ENCODE results near the gene HDAC8. TPM values are rescaled to one million over a fixed set of nuclear protein-coding genes. Genes with fewer than 3 reads are reported as not detected.
"Not testable (repeated sequence)": the region's sequence is repeated elsewhere in the genome, so short reads cannot be mapped to it uniquely, and the experiment has no call there.

Gene HDAC8
- total RNA-seq, 1 experiment from 2014 or later: 16.7 TPM

DNA sequence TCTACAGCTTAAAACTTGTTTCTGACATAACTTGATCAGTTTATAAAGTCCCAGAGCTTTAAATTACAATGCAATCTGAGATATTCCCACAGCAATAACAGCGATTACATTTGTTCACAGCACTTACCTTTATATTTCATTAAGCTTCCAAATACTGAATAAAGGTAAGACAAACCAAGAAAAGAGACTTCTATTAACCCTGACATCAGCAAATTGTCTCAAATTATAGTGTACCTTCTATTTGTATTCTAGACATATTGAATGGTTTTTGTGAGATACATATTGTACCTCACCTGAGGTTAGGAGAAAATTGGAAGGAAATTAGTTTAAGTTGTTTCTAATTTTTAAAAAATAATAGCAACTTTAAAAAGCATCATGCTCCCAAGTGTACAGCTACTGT is 111.9 kb downstream of the HDAC8 start:
- Histone ChIP-seq H3K36me3 (replicated peaks; ENCODE audit: control insufficient read depth, insufficient read depth, low read length) (no peaks in the 10 kb centered on the region), H3K4me3 (ENCODE audit: insufficient read depth, low read depth, low read length) (no peak overlapping the region), H3K27me3 (ENCODE audit: control insufficient read depth, insufficient read depth, low read length) (no peaks in the 10 kb centered on the region)
- DNase-seq: no peak

DNA sequence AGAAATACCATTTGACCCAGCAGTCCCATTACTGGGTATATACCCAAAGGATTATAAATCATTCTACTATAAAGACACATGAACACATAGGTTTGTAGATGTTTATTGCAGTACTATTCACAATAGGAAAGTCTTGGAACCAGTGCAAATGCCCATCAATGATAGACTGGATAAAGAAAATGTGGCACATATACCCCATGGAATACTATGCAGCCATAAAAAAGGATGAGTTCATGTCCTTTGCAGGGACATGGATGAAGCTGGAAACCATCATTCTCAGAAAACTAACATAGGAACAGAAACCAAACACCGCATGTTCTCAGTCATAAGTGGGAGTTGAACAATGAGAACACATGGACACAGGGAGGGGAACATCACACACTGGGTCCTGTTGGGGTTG is 123.6 kb downstream of the HDAC8 start:
- not testable (repeated sequence) for DNase-seq; H3K4me3 ChIP-seq (ENCODE audit: insufficient read depth, low read depth, low read length)

DNA sequence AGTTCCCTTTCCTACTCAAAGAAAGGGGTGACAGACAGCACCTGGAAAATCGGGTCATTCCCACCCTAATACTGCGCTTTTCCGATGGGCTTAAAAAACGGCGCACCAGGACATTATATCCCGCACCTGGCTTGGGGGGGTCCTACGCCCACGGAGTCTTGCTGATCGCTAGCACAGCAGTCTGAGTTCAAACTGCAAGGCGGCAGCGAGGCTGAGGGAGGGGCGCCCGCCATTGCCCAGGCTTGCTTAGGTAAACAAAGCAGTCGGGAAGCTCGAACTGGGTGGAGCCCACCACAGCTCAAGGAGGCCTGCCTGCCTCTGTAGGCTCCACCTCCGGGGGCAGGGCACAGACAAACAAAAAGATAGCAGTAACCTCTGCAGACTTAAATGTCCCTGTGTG is 131.9 kb downstream of the HDAC8 start:
- not testable (repeated sequence) for H3K36me3 ChIP-seq (replicated peaks; ENCODE audit: control insufficient read depth, insufficient read depth, low read length); DNase-seq; H3K4me3 ChIP-seq (ENCODE audit: insufficient read depth, low read depth, low read length); H3K27me3 ChIP-seq (ENCODE audit: control insufficient read depth, insufficient read depth, low read length)

More for the DNA sequence above, 123.6 kb downstream of the HDAC8 start:
- H3K36me3 ChIP-seq (replicated peaks; ENCODE audit: control insufficient read depth, insufficient read depth, low read length); H3K27me3 ChIP-seq (ENCODE audit: control insufficient read depth, insufficient read depth, low read length): not testable (repeated sequence)

DNA sequence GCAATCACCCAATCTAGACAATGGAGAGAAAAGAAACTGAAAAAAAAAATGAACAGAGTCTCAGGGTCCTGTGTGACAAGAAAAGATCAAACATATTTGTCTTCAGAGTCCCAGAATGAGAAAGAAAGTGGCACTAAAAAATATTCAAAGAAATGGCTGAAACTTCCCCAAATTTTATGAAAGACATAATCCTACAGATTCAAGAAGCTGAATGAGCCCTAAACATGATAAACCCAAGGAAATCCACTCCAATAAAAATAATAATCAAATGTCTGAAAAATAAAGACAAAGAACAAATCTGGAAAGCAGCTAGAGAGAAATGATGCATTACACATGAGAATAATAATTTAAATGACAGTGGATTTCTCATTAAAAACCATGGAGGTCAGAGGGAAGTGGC is 136.6 kb downstream of the HDAC8 start:
- no peak for DNase-seq
- no peak overlapping the region for H3K4me3 ChIP-seq (ENCODE audit: insufficient read depth, low read depth, low read length)
- no peaks in the 10 kb centered on the region for H3K27me3 ChIP-seq (ENCODE audit: control insufficient read depth, insufficient read depth, low read length)
- H3K36me3 ChIP-seq (replicated peaks; ENCODE audit: control insufficient read depth, insufficient read depth, low read length): no peaks in the 10 kb centered on the region

DNA sequence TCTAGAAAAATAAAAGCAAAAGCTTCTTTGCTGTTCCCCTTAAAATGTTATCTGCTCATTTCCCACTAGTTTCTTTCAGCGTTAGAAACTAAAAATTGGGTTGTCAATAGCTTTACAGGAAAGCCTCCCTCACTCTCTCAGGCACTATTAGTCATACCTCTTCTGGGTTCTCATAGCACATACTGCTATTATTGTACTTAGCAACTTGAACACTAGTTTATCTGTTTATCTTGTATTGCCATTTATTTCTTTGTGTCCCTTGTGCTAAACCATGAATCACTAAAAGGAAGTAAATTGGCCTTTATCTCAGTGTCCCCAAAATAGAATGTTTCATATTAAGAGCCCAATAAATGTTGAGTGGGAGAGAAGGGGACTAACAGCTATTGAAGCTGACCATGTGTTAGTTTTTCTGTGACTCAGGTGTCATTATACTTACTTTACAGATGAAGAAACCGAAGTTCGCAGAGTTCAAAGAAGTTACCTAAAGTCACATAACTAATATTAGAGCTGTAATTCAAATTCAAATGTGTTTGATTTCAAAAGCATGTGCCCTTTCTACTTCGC is 142.2 kb downstream of the HDAC8 start:
- DNase-seq: no peak
- H3K4me3 ChIP-seq (ENCODE audit: insufficient read depth, low read depth, low read length): no peak overlapping the region

DNA sequence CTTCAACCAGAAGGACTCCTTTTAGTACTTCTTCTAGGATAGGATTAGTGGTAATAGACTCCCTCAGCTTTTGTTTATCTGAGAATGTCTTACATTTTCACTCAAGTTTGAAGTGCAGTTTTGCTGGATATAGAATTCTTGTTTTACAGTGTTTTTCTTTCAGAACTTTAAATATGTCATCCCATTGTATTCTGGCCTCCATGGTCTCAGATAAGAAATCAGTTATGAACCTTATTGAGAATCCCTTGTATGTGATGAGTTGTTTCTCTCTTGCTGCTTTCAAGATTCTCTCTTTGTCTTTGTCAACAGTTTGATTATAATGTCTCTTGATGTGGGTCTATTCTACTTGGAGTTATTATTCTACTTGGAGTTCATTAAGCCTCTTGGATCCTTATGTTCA is 150.8 kb downstream of the HDAC8 start:
- Histone ChIP-seq H3K36me3 (replicated peaks; ENCODE audit: control insufficient read depth, insufficient read depth, low read length) (no peaks in the 10 kb centered on the region), H3K4me3 (ENCODE audit: insufficient read depth, low read depth, low read length) (no peak overlapping the region), H3K27me3 (ENCODE audit: control insufficient read depth, insufficient read depth, low read length) (no peaks in the 10 kb centered on the region)
- DNase-seq: no peak

More for the DNA sequence above, 142.2 kb downstream of the HDAC8 start:
- Histone ChIP-seq H3K27me3 (ENCODE audit: control insufficient read depth, insufficient read depth, low read length) (no peaks in the 10 kb centered on the region), H3K36me3 (replicated peaks; ENCODE audit: control insufficient read depth, insufficient read depth, low read length) (no peaks in the 10 kb centered on the region)

DNA sequence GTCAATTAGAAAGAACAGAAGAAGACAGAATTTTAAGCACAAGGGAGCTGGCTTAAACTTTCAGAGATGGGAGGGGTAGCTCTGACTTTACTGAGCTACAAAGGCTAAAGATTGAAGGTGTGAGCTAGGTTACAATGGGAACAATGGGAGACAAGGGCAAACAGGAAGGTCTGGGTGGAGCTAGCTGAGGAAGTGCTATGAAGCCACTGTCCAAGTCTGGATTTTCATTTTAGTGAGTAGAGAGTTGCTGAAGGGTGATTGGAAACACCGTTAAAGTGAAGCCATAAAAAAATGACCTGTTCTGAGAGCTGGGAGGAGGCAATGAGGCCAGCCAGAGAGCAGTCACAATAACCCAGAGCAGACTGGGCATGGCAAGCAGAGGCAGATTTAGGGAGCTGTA is 162.7 kb downstream of the HDAC8 start:
- DNase-seq: no peak
- Histone ChIP-seq H3K27me3 (ENCODE audit: control insufficient read depth, insufficient read depth, low read length) (no peaks in the 10 kb centered on the region), H3K4me3 (ENCODE audit: insufficient read depth, low read depth, low read length) (no peak overlapping the region), H3K36me3 (replicated peaks; ENCODE audit: control insufficient read depth, insufficient read depth, low read length) (no peaks in the 10 kb centered on the region)

DNA sequence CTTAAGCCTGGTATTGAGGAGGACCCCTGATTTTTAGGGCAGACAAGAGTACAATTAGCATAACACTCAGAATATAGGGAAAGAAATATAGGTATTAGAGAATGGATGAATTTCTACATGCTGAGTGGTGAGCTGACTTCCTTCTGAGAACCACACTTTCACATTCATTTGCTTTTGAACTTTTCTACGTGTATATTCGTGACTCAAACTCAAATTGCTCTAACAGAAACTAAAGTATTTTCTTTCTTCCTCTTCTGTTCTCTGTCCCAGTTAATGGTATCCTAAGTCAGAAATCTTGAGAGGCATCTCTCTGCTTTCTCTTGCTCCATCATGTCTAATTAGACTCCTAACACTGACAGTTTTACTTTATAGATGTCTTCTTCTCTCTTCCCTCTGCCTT is 163.8 kb downstream of the HDAC8 start:
- H3K4me3 ChIP-seq (ENCODE audit: insufficient read depth, low read depth, low read length): no peak overlapping the region
- no peaks in the 10 kb centered on the region for H3K27me3 ChIP-seq (ENCODE audit: control insufficient read depth, insufficient read depth, low read length)

DNA sequence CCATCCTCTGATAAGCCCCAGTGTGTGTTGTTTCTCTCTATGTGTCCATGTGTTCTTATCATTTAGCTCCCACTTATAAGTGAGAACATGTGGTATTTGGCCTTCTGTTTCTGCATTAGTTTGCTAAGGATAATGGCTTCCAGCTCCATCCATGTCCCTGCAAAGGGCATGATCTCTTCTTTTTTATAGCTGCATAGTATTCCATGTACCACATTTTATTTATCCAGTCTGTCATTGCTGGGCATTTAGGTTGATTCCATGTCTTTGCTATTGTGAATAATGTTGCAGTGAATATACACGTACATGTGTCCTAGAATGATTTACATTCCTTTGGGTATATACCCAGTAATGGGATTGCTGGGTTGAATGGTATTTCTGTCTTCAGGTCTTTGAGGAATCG is 167.5 kb downstream of the HDAC8 start:
- not testable (repeated sequence) for DNase-seq; H3K4me3 ChIP-seq (ENCODE audit: insufficient read depth, low read depth, low read length); H3K36me3 ChIP-seq (replicated peaks; ENCODE audit: control insufficient read depth, insufficient read depth, low read length); H3K27me3 ChIP-seq (ENCODE audit: control insufficient read depth, insufficient read depth, low read length)

More for the DNA sequence above, 163.8 kb downstream of the HDAC8 start:
- no peak for DNase-seq
- no peaks in the 10 kb centered on the region for H3K36me3 ChIP-seq (replicated peaks; ENCODE audit: control insufficient read depth, insufficient read depth, low read length)

DNA sequence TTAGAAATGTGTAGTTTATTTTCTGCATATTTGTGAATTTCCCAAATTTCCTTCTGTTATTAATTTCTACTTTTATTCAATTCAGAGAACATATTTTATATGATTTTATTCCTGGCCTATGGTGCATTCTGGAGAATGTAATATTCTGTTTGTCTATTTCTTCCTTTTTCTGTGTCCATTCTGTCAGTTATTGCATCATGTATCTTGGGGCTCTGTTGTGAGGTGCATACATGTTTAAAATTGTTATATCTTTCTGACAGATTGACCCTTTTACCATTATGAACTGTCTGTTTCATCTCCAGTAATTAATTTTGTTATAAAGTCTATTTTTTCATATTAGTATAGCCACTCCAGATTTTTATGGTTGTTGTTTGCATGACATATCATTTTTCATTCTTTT is 170.0 kb downstream of the HDAC8 start:
- no peak for DNase-seq
- no peak overlapping the region for H3K4me3 ChIP-seq (ENCODE audit: insufficient read depth, low read depth, low read length)
- H3K27me3 ChIP-seq (ENCODE audit: control insufficient read depth, insufficient read depth, low read length): no peaks in the 10 kb centered on the region
- H3K36me3 ChIP-seq (replicated peaks; ENCODE audit: control insufficient read depth, insufficient read depth, low read length): no peaks in the 10 kb centered on the region

DNA sequence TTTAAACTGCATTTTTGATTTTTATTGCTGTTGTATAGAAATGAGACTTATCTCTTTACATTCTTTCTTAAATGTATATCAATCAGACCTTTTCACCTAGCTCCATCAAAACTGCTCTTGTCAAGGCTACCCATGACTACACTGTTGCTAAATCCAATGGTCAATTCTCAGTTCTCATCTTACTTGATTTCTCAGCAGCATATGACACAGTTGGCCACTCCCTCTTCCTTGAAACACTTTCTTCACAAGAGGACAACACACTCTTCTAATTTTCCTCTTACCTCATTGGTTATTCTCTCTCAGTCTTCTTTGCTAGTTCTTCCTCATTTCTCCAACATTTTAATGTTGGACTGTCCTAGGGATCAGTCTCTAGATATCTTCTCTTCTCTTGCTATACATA is 172.8 kb downstream of the HDAC8 start:
- DNase-seq: no peak
- no peaks in the 10 kb centered on the region for H3K27me3 ChIP-seq (ENCODE audit: control insufficient read depth, insufficient read depth, low read length)
- no peaks in the 10 kb centered on the region for H3K36me3 ChIP-seq (replicated peaks; ENCODE audit: control insufficient read depth, insufficient read depth, low read length)
- H3K4me3 ChIP-seq (ENCODE audit: insufficient read depth, low read depth, low read length): no peak overlapping the region

DNA sequence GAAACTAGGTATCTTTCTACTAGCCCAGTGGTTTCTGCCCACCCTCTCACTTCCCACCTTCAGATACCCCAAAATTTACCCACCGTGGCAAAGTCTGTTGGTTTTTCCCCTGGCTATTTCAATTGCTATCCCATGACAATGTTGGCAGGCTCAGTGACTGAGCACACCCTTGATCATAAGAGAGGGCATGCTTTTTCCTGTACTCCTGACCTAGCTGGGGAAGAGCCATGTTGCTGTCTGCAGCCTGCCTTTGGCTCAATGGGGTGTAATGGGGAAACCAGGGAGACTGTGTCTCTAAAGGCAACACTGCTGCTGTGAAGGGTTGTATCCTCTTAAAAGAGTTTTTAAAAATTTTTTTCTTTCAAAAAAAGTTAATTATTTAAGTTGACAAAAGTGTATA is 176.5 kb downstream of the HDAC8 start:
- H3K4me3 ChIP-seq (ENCODE audit: insufficient read depth, low read depth, low read length): no peak overlapping the region
- H3K36me3 ChIP-seq (replicated peaks; ENCODE audit: control insufficient read depth, insufficient read depth, low read length): no peaks in the 10 kb centered on the region
- no peaks in the 10 kb centered on the region for H3K27me3 ChIP-seq (ENCODE audit: control insufficient read depth, insufficient read depth, low read length)
- no peak for DNase-seq

DNA sequence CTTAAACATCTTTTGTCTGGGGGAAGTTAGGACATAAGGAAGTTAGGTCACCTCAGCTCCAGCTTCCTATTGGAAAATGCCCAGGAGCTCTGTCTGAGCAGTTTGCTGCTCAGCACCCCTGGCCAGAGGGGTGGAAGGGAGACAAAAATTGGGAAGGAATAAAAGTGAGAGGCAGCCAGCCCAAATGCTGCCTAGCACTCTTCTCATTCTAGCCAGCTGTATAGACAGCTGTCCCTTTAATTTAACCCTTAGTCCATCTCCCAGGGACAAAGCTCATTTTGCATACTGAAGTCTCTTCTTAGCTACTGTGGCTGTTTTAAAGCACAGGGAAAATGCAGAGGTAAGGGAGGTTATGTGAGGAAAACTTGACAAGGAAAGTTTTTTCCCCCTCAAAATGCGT is 177.4 kb downstream of the HDAC8 start:
- no peak for DNase-seq
- no peaks in the 10 kb centered on the region for H3K27me3 ChIP-seq (ENCODE audit: control insufficient read depth, insufficient read depth, low read length)
- H3K4me3 ChIP-seq (ENCODE audit: insufficient read depth, low read depth, low read length): no peak overlapping the region
- H3K36me3 ChIP-seq (replicated peaks; ENCODE audit: control insufficient read depth, insufficient read depth, low read length): no peaks in the 10 kb centered on the region

DNA sequence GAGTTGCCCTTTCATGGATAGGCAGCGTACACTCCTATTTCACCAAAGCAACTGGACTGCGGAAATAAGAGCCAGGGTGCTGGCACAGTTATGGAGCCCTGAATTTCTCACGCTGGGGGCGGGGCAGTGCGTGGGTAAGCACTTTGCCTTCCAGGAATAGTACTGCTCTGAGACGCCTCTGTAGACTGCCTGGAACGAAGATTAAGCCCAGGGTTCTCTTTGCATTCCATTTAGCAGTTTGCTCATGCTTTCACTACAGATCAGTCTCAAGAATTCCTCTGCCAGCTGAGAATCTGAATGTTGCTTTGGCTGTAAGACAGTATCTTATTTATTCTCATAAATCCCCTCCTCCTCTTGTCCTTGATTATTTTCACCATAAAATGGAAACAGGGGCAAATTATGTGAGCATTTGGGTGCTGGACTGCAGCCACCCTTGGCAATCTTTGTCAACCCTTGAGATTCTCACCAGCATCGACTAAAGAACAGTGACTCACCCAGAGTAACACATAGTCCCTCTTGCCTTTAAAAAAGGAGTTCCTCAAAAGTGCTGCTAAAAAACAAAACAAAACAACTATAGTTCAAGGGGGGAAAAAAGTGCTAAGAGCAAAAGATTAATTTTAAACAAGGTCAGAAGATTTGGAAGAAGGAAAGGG is 178.0 kb downstream of the HDAC8 start:
- no peak overlapping the region for H3K4me3 ChIP-seq (ENCODE audit: insufficient read depth, low read depth, low read length)
- no peaks in the 10 kb centered on the region for H3K27me3 ChIP-seq (ENCODE audit: control insufficient read depth, insufficient read depth, low read length)
- H3K36me3 ChIP-seq (replicated peaks; ENCODE audit: control insufficient read depth, insufficient read depth, low read length): no peaks in the 10 kb centered on the region
- DNase-seq: no peak

DNA sequence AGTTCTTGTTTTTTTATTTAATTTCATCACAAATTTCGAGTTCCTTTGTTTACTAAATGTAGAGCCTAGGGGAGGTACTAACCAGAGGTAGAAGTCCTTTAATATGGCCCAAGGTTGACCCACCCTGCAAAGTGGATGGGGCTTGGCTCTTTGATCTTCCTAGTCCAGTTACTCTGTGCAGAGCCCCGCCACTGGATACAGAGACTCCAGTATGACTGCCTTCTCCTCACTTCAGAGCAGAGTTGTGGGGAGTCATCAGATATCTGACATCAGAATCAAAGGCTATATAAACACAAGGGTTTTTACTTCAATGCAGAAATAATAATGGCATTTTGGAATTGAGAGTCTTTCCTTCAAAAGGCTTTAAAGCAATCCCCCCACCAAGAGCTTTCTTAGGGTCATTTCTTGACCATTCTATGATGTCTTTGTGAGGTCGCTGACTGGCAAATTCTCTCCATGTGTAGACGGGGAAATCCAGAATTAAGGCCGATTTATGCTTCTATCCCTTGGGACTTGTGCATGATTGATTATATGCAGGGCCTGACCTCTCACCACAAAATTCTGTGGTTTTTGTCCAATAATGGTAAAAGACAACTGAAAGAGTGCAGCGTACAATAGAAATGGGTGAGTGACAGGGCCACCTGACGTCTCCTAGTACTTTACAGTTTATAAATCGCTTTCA is 178.7 kb downstream of the HDAC8 start:
- H3K4me3 ChIP-seq (ENCODE audit: insufficient read depth, low read depth, low read length): no peak overlapping the region
- H3K27me3 ChIP-seq (ENCODE audit: control insufficient read depth, insufficient read depth, low read length): no peaks in the 10 kb centered on the region
- no peak for DNase-seq
- H3K36me3 ChIP-seq (replicated peaks; ENCODE audit: control insufficient read depth, insufficient read depth, low read length): no peaks in the 10 kb centered on the region
